Upper lobe of right lung (tissue), 1 donor: ENCODE results near the gene MPZL2. TPM values are rescaled to one million over a fixed set of nuclear protein-coding genes. Genes with fewer than 3 reads are reported as not detected.
A peak's percentile ranks its signal among the peaks of the same experiment; 100 is the strongest.

ENCODE experiments used
- ATAC-seq: fragments of 200-7000 bp; cut with Tn5 transposase; one replicate; pipeline ENCODE4 v1.9.1; 2020; ENCODE audit warnings: mild to moderate bottlenecking, moderate library complexity
- DNase-seq: peaks from one replicate; pipeline ENCODE4 v3.0.0-alpha.2; 2020
- H3K27ac ChIP-seq: fragments of 200-600 bp; one replicate; pipeline ENCODE4 v1.8.0; 2022
- H3K27me3 ChIP-seq: fragments of 200-600 bp; one replicate; pipeline ENCODE4 v1.8.0; 2022; ENCODE audit warnings: mild to moderate bottlenecking
- H3K36me3 ChIP-seq: fragments of 200-600 bp; one replicate; pipeline ENCODE4 v1.8.0; 2022
- H3K4me1 ChIP-seq: fragments of 200-600 bp; one replicate; pipeline ENCODE4 v1.8.0; 2022
- H3K4me3 ChIP-seq: fragments of 200-600 bp; one replicate; pipeline ENCODE4 v1.8.0; 2022; ENCODE audit warnings: mild to moderate bottlenecking
- H3K9me3 ChIP-seq: fragments of 200-600 bp; one replicate; pipeline ENCODE4 v1.8.0; 2022
- CTCF ChIP-seq: fragments of 200-600 bp; IDR thresholded peaks from one replicate; pipeline ENCODE4 v1.8.0; 2022; ENCODE audit warnings: antibody characterized with exemption
- intact Hi-C: fragments of 100-400 bp; cut with DNase I; formaldehyde crosslinking; loops from one replicate; pipeline ENCODE4 v1.11.0; 2022
- total RNA-seq: library from RNA; stranded (reverse); fragmentation: NEBNext Ultra II Directional; extraction: Animal tissue kit (Norgen Biotek cat#: 25700); gene quantifications from one replicate; pipeline ENCODE4 v1.2.1, GENCODE V29; 2021
- donor health status: DM: no; HTN: yes; CAD: no; lungs with severe emphysema.

The MPZL2 gene
- total RNA-seq, 1 donor from 2014 or later = 119 TPM

GRCh38 chr11:118221419-118221818, 42.7 kb downstream of the MPZL2 start:
- H3K9me3 ChIP-seq = no peaks in the 10 kb centered on the region
- H3K4me3 ChIP-seq = peak overlapping the region; percentile 4
- no peak for DNase-seq
- H3K27me3 ChIP-seq = no peaks in the 10 kb centered on the region
- no peak overlapping the region for H3K27ac ChIP-seq
- no peaks in the 10 kb centered on the region for H3K36me3 ChIP-seq
- no peak for ATAC-seq
- H3K4me1 ChIP-seq = peaks cover 16% of the 10 kb centered on the region
- no peak for TF ChIP-seq CTCF
- intact Hi-C loops = no loop called here

GRCh38 chr11:118219732-118220131, 44.4 kb downstream of the MPZL2 start:
- TF ChIP-seq CTCF = no peak
- H3K27me3 ChIP-seq = no peaks in the 10 kb centered on the region
- ATAC-seq = peak; percentile 50
- no peaks in the 10 kb centered on the region for H3K36me3 ChIP-seq
- peaks cover 22% of the 10 kb centered on the region for H3K4me1 ChIP-seq
- no peak for DNase-seq
- H3K9me3 ChIP-seq = no peaks in the 10 kb centered on the region
- no peak overlapping the region for H3K4me3 ChIP-seq
- intact Hi-C loops = no loop called here
- H3K27ac ChIP-seq = peak overlapping the region; percentile 39

GRCh38 chr11:118219244-118219643, 44.9 kb downstream of the MPZL2 start:
- Histone ChIP-seq H3K27ac (peak overlapping the region; percentile 39), H3K27me3 (no peaks in the 10 kb centered on the region), H3K9me3 (no peaks in the 10 kb centered on the region), H3K36me3 (no peaks in the 10 kb centered on the region), H3K4me3 (no peak overlapping the region), H3K4me1 (peaks cover 22% of the 10 kb centered on the region)
- ATAC-seq = no peak
- intact Hi-C loops = no loop called here
- TF ChIP-seq CTCF = no peak
- no peak for DNase-seq

DNA sequence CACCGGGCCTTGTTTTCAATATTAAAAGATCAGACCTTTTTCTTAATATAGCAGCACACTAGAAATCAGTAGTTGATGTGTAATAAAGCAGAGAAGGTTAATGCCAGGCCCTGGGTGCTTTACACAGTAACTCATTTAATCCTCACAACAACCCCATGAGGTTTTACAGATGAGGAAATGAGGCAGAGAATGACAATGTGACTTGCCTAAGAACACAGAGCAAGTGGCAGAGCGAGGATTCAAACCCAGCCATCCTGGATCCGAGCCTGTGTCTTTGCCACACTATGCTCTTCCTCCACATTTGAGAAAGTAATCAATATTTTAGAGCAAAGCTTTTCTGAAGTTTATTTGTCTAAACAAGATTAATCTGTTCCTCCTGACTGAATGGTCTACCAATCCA, 46.5 kb downstream of the MPZL2 start:
- H3K27ac ChIP-seq = no peak overlapping the region
- no peak for DNase-seq

DNA sequence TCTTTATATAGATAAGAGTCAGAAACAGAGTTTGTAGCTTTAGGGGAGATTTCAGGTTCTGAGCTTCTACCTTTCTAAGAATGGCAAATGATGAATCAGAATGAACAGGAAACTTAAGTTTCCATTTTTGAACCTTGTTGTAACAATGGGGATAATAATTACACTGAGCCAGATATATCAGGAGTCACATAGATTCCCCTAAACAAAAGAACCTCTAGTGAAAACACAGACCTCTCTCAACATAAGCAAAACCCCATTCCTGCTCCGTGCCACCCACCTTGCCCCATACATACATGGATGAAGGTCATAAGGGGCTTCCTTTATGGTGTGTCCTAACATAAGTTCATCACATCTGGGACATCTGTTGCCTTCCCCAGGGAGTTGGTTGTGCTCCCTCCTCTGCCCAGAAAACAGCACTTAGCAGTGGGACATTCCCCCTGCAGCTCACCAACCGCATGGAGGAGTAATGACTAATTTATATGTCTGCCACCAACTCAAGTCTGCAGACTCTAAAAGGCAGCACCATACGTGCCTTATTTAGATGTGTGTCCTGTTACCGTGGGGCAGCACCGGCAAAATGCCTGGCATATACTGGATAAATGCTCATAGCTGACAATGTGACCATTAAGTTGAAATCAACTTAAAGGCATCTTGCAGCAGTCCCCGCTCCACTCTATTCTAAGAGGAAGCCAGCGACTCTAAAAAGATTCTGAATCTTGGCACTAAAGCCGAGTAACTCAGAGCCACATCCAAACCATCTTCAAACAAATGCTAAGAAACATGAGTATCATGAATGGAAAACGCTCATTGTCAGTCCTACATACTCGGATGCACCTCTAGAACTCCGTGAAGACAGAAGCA, 47.2 kb downstream of the MPZL2 start:
- Histone ChIP-seq H3K27ac (peak overlapping the region; percentile 42), H3K9me3 (no peaks in the 10 kb centered on the region), H3K4me3 (peak overlapping the region; percentile 14), H3K36me3 (no peaks in the 10 kb centered on the region), H3K4me1 (peaks cover 35% of the 10 kb centered on the region), H3K27me3 (no peaks in the 10 kb centered on the region)
- intact Hi-C loops = no loop called here
- TF ChIP-seq CTCF = no peak
- ATAC-seq (no peak), DNase-seq (no peak)

More for the DNA sequence above, 46.5 kb downstream of the MPZL2 start:
- Histone ChIP-seq H3K9me3 (no peaks in the 10 kb centered on the region), H3K27me3 (no peaks in the 10 kb centered on the region), H3K4me1 (peaks cover 28% of the 10 kb centered on the region), H3K4me3 (no peak overlapping the region), H3K36me3 (no peaks in the 10 kb centered on the region)
- intact Hi-C loops = no loop called here
- peak; percentile 16 for ATAC-seq
- no peak for TF ChIP-seq CTCF
